Activated naive CD4-positive, alpha-beta T cell treated with anti-CD3 and anti-CD28 coated beads, Interleukin-2, amount 50 U/mL, for 24 hours (primary cell): ENCODE measurements around the gene EVX2.

Experiments
- H3K27ac Mint-ChIP-seq: one replicate; pipeline ENCODE4 v1.8.0; 2021; ENCODE audit warnings: mild to moderate bottlenecking, mixed read lengths
- H3K27me3 Mint-ChIP-seq: one replicate; pipeline ENCODE4 v1.8.0; 2021; ENCODE audit warnings: mixed read lengths
- H3K36me3 Mint-ChIP-seq: one replicate; pipeline ENCODE4 v1.8.0; 2021; ENCODE audit warnings: mixed read lengths
- H3K4me1 Mint-ChIP-seq: one replicate; pipeline ENCODE4 v1.8.0; 2021; ENCODE audit warnings: mixed read lengths
- H3K4me3 Mint-ChIP-seq: one replicate; pipeline ENCODE4 v1.8.0; 2021; ENCODE audit warnings: mild to moderate bottlenecking, mixed read lengths
- H3K9me3 Mint-ChIP-seq: one replicate; pipeline ENCODE4 v1.8.0; 2021; ENCODE audit warnings: mixed read lengths

Gene EVX2

DNA sequence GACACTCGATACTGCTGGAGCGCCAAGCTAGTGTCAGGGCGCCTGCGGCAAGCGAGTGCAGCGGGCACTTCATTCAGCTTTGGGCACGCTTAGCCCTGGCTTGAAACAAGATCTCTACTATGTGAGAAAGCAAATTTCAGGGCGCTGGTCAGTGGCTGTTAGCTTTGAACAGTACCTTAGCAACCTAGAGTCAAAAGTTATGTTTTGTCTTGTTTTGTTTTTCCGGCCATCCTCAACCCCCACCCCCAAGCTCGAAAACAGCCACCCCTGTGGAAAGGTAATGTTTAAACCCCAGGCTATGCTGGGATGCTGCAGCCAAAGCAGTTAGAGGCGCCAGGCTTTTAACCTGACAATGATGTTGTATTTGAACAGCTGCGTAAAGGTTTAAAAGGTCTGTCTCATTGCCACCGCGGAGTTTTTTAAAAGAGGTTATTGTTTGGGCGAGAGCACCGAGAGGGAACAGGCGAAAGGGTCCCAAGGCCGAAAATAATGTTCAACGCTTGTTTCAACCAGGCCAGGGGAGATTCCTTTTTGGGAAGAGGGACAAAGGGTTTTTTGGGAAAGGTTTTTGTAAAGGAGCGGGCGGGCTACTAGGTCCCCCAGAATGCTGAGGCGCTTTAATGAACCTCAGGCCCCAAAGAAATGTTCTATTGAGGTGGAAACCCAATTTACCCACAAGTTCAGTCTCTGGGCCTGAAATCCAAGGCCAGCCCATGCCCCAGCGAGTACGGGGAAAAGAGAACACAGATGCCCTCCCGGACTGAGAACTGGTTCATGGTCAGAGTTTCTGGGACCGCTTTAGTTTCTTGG, 30.6 kb upstream of the EVX2 start:
- Mint-ChIP-seq H3K4me1 (peaks cover 3% of the 10 kb centered on the region), H3K4me3 (no peak overlapping the region), H3K9me3 (peaks cover 11% of the 10 kb centered on the region), H3K27me3 (peaks cover 70% of the 10 kb centered on the region), H3K36me3 (peaks cover 2% of the 10 kb centered on the region), H3K27ac (no peak overlapping the region)

- H3K9me3 Mint-ChIP-seq = peaks cover 6% of the 10 kb centered on the region
- H3K4me3 Mint-ChIP-seq = no peak overlapping the region
- H3K36me3 Mint-ChIP-seq = peaks cover 2% of the 10 kb centered on the region
- H3K27ac Mint-ChIP-seq = no peak overlapping the region
- H3K4me1 Mint-ChIP-seq = peaks cover 5% of the 10 kb centered on the region
- H3K27me3 Mint-ChIP-seq = peaks cover 64% of the 10 kb centered on the region
Measured at GRCh38 chr2:176112375-176113302, 28.9 kb upstream of the EVX2 start.

GRCh38 chr2:176111846-176112374, 28.1 kb upstream of the EVX2 start:
- Mint-ChIP-seq H3K27ac (no peak overlapping the region), H3K27me3 (peaks cover 62% of the 10 kb centered on the region), H3K9me3 (peaks cover 3% of the 10 kb centered on the region), H3K4me3 (no peak overlapping the region), H3K36me3 (peaks cover 2% of the 10 kb centered on the region), H3K4me1 (peaks cover 5% of the 10 kb centered on the region)

- Mint-ChIP-seq H3K27ac (no peak overlapping the region), H3K36me3 (peaks cover 1% of the 10 kb centered on the region), H3K9me3 (no peaks in the 10 kb centered on the region), H3K4me1 (peaks cover 7% of the 10 kb centered on the region), H3K27me3 (peaks cover 58% of the 10 kb centered on the region), H3K4me3 (no peak overlapping the region)
Measured at GRCh38 chr2:176111309-176111663, 27.5 kb upstream of the EVX2 start.

- no peak overlapping the region for H3K4me3 Mint-ChIP-seq
- H3K27me3 Mint-ChIP-seq = peaks cover 61% of the 10 kb centered on the region
- no peaks in the 10 kb centered on the region for H3K9me3 Mint-ChIP-seq
- no peak overlapping the region for H3K27ac Mint-ChIP-seq
- H3K4me1 Mint-ChIP-seq = peaks cover 13% of the 10 kb centered on the region
- peaks cover 1% of the 10 kb centered on the region for H3K36me3 Mint-ChIP-seq
Measured at GRCh38 chr2:176110415-176111308, 26.9 kb upstream of the EVX2 start.

GRCh38 chr2:176109946-176110345, 26.2 kb upstream of the EVX2 start:
- Mint-ChIP-seq H3K4me1 (peaks cover 14% of the 10 kb centered on the region), H3K27ac (no peak overlapping the region), H3K4me3 (no peak overlapping the region), H3K9me3 (no peaks in the 10 kb centered on the region), H3K27me3 (peaks cover 64% of the 10 kb centered on the region), H3K36me3 (peaks cover 1% of the 10 kb centered on the region)

DNA sequence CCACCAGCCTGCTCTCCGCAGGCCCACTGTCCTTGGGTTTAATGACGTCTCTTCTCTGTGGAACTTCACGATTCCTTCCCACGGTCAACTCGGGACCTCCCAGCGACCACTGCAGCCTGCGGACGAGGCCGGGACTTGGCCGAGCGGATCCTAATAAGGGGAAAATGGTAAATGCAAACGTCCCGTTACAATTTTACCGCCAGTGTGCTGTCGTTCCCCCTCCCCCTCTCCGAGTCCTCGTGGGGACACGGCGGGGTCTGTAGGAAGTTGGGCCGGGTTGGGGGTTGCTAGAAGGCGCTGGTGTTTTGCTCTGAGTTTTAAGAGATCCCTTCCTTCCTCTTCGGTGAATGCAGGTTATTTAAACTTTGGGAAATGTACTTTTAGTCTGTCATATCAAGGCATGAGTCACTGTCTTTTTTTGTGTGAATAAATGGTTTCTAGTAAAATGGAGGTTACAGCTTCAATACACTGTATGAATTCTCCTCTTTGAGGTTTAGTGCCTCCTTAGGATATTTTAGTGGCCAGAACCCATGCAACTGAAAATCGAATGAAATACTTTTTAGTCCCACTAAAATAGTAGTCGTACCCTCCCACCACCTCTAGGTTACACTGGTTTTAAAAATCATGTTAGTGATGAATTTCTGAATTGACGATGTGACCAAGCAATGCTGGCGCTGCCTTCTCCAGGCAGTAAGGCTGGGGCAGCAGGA, 25.6 kb upstream of the EVX2 start:
- Mint-ChIP-seq H3K9me3 (no peaks in the 10 kb centered on the region), H3K4me3 (no peak overlapping the region), H3K36me3 (peaks cover 1% of the 10 kb centered on the region), H3K27me3 (peaks cover 67% of the 10 kb centered on the region), H3K27ac (no peak overlapping the region), H3K4me1 (peaks cover 14% of the 10 kb centered on the region)

DNA sequence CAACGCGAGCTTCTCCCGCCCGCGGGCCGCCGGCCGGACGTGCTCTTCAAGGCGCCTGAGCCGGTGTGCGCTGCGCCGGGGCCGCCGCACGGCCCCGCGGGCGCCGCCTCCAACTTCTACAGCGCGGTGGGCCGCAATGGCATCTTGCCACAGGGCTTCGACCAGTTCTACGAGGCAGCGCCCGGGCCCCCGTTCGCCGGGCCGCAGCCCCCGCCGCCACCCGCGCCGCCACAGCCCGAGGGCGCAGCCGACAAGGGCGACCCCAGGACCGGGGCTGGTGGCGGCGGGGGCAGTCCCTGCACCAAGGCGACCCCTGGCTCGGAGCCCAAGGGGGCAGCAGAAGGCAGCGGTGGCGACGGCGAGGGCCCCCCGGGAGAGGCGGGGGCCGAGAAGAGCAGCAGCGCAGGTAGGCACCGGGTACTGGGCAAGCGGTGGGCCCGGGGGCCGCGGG, 24.0 kb upstream of the EVX2 start:
- peaks cover 65% of the 10 kb centered on the region for H3K27me3 Mint-ChIP-seq

DNA sequence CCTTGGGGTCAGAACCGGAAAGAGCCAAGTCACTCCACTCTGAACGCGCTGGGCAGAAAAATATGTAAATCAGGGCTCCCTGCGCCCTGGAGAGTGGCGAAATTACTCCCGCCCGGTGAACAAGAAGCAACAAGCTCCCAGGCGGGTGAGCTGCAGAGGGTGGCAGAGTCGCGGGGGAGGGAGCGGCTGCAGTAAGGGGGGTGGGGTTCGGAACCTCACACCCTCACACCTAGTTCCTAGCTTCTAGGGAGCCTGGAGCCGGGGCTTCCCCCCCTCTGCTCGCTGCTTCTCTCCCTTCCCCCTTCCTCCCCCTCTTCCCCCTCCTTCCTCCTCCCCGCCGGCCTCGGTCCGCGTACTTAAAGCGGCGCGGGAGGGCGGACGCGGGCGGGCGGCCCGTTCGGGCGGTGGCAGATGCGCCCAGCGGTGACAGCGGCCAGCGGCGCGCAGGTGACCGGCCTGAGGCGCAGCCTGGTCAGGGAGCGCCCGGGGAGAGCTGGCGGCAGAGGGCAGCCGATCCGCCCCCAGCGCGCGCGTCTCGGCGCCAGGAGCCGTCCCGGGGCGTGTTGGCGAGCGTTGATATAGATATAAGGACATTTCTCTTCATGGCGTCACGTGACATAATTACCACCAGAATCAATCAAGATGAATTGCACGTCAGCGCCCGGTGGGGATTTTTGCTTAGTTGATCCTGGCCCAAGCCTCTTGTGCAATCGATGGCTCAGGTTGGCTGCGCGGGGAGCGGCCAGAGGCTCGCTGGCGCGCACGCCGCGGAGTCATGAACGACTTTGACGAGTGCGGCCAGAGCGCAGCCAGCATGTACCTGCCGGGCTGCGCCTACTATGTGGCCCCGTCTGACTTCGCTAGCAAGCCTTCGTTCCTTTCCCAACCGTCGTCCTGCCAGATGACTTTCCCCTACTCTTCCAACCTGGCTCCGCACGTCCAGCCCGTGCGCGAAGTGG, 23.1 kb upstream of the EVX2 start, which contains the start of gene HOXD11:
Gene HOXD11, plus strand, starts transcription at position 700 of the 959 bp plus-strand sequence. Its CDS starts 76 bp downstream, at position 776.
- H3K9me3 Mint-ChIP-seq = no peaks in the 10 kb centered on the region

More for the DNA sequence above, 24.0 kb upstream of the EVX2 start:
- H3K4me3 Mint-ChIP-seq = no peak overlapping the region
- H3K9me3 Mint-ChIP-seq = no peaks in the 10 kb centered on the region
- peaks cover 17% of the 10 kb centered on the region for H3K4me1 Mint-ChIP-seq
- no peak overlapping the region for H3K27ac Mint-ChIP-seq
- peaks cover 1% of the 10 kb centered on the region for H3K36me3 Mint-ChIP-seq

GRCh38 chr2:176105730-176106580, 22.2 kb upstream of the EVX2 start:
- H3K4me3 Mint-ChIP-seq = peak overlapping the region; percentile 67
- H3K36me3 Mint-ChIP-seq = peaks cover 1% of the 10 kb centered on the region
- peaks cover 17% of the 10 kb centered on the region for H3K4me1 Mint-ChIP-seq
- H3K9me3 Mint-ChIP-seq = no peaks in the 10 kb centered on the region
- peaks cover 69% of the 10 kb centered on the region for H3K27me3 Mint-ChIP-seq
- H3K27ac Mint-ChIP-seq = peak overlapping the region; percentile 2

More for the DNA sequence above, 23.1 kb upstream of the EVX2 start, which contains the start of gene HOXD11:
- peaks cover 68% of the 10 kb centered on the region for H3K27me3 Mint-ChIP-seq
- H3K27ac Mint-ChIP-seq = peak within 1 kb of the TSS; percentile 2
- peaks cover 1% of the 10 kb centered on the region for H3K36me3 Mint-ChIP-seq
- peak within 1 kb of the TSS; percentile 67 for H3K4me3 Mint-ChIP-seq
- peaks cover 17% of the 10 kb centered on the region for H3K4me1 Mint-ChIP-seq

- Mint-ChIP-seq H3K27me3 (peaks cover 64% of the 10 kb centered on the region), H3K4me3 (no peak overlapping the region), H3K27ac (peak overlapping the region; percentile 23), H3K4me1 (peaks cover 17% of the 10 kb centered on the region), H3K9me3 (no peaks in the 10 kb centered on the region), H3K36me3 (peaks cover 1% of the 10 kb centered on the region)
Measured at GRCh38 chr2:176105078-176105729, 21.4 kb upstream of the EVX2 start.

GRCh38 chr2:176104316-176105077, 20.7 kb upstream of the EVX2 start:
- Mint-ChIP-seq H3K4me3 (no peak overlapping the region), H3K27me3 (peaks cover 61% of the 10 kb centered on the region), H3K27ac (peak overlapping the region; percentile 23)

More at GRCh38 chr2:176104316-176105077, 20.7 kb upstream of the EVX2 start:
- no peaks in the 10 kb centered on the region for H3K9me3 Mint-ChIP-seq
- H3K4me1 Mint-ChIP-seq = peaks cover 16% of the 10 kb centered on the region
- peaks cover 1% of the 10 kb centered on the region for H3K36me3 Mint-ChIP-seq
